OCI-M2 (cell line): ENCODE measurements around the gene ACOT7.

Experiments
- DNase-seq: peaks from one replicate; lab custom pipeline; 2025; ENCODE audit not compliant: unreplicated experiment; lab: John Stamatoyannopoulos, UW

ACOT7 gene

GRCh38 chr1:6347641-6348487 is 45.7 kb downstream of the ACOT7 start:
- no peak for DNase-seq

GRCh38 chr1:6345460-6345859 is 48.1 kb downstream of the ACOT7 start:
- no peak for DNase-seq

- no peak for DNase-seq
Measured at GRCh38 chr1:6345009-6345408, 48.6 kb downstream of the ACOT7 start.

GRCh38 chr1:6343506-6344405 is 49.8 kb downstream of the ACOT7 start:
- no peak for DNase-seq

GRCh38 chr1:6342056-6342455 is 51.5 kb downstream of the ACOT7 start:
- DNase-seq, result no peak

GRCh38 chr1:6338695-6339094 is 54.9 kb downstream of the ACOT7 start:
- DNase-seq, result no peak

- DNase-seq, result no peak
Measured at GRCh38 chr1:6336776-6337622, 56.6 kb downstream of the ACOT7 start.

- no peak for DNase-seq
Measured at GRCh38 chr1:6334261-6334993, 59.1 kb downstream of the ACOT7 start.

GRCh38 chr1:6332821-6333220 is 60.7 kb downstream of the ACOT7 start:
- DNase-seq, result no peak

- DNase-seq, result no peak
Measured at GRCh38 chr1:6331543-6332273, 61.9 kb downstream of the ACOT7 start.

- DNase-seq, result no peak
Measured at GRCh38 chr1:6330410-6330911, 63.1 kb downstream of the ACOT7 start.

- no peak for DNase-seq
Measured at GRCh38 chr1:6329851-6330250, 63.7 kb downstream of the ACOT7 start.

GRCh38 chr1:6329396-6329795 is 64.2 kb downstream of the ACOT7 start:
- DNase-seq, result no peak

GRCh38 chr1:6328696-6329095 is 64.9 kb downstream of the ACOT7 start:
- DNase-seq, result no peak

GRCh38 chr1:6328091-6328490 is 65.5 kb downstream of the ACOT7 start:
- no peak for DNase-seq

GRCh38 chr1:6325482-6325881 is 68.1 kb downstream of the ACOT7 start:
- no peak for DNase-seq

- DNase-seq, result no peak
Measured at GRCh38 chr1:6322161-6322560, 71.4 kb downstream of the ACOT7 start.

- no peak for DNase-seq
Measured at GRCh38 chr1:6321205-6321604, 72.4 kb downstream of the ACOT7 start.

- DNase-seq, result no peak
Measured at GRCh38 chr1:6317098-6317760, 76.3 kb downstream of the ACOT7 start.
